HTR-8/SVneo (cell line): ENCODE results near the gene TWIST2.

ENCODE experiments used
- DNase-seq: peaks from one replicate; pipeline ENCODE4 v3.0.0; 2011; ENCODE audit warnings: low spot score, mixed read lengths; ENCODE audit not compliant: insufficient read length
- FAIRE-seq: peaks from 2 replicates; lab custom pipeline; 2011; peaks lifted over from hg19 to GRCh38; lab: Jason Lieb, UNC

TWIST2 gene

GRCh38 chr2:238886453-238887094 is 38.7 kb downstream of the TWIST2 start:
- FAIRE-seq (no peak), DNase-seq (no peak)

GRCh38 chr2:238887616-238888015 is 39.7 kb downstream of the TWIST2 start:
- FAIRE-seq (no peak), DNase-seq (no peak)

DNA sequence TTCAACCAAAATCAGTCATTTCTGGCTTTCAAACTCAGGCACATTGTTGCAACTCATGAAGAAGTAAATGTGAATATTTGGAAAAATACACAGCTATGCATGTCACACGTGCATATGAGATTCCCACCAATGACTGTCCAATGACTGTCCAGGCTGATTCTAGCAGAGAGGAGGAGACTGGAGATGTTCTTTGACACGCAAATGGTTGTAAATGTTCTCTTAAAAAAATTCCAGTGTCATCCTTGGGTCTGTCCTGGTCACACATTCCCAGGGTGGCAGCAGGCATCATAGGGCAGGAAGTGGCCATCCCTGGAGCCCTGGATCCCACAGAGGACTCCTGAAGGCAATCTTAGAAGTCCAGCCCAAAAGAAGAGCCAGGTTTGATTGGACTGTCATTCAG is 40.9 kb downstream of the TWIST2 start:
- DNase-seq (no peak), FAIRE-seq (no peak)

- DNase-seq, result no peak
- no peak for FAIRE-seq
Measured at GRCh38 chr2:238890131-238890530, 42.2 kb downstream of the TWIST2 start.

DNA sequence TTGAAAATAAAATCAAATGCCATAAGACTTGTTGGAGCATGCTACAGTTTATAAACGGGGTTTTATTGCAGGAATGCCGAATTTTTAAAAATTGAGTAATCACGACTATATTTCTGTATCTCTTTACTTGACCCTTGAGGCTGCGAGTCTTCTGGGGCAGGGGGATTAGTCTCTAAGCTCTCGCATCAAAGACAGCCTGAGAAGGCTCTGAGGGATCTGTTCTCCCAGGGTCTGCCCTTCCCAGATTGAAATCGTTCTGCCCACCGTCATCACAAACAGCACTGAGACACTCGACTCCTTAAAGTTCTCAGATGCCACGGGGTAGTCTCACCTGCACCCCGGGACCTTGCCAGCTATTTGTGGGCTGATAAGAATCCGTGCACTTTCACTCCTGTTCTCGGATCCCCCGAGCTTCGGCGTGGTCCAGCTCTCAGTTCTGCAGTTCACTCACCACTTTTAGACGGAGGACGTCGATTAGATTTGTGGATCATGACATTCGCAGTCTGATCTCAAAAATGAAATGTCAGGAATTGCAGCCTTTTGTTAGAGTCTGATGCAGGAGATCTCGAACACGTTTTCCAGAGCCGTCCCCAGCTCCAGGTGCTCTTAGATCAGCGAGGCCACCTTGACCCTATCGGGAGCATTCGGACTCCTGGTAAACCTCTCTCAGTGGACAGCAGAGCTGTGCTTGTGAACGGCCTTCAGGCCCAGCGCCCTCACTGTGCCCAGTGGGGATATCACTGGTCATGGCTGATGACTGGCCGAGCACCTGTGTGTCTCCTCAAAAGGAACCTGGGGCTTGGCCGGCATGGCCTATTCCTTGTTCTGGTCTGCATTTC is 43.0 kb downstream of the TWIST2 start:
- FAIRE-seq (no peak), DNase-seq (no peak)

- DNase-seq (no peak), FAIRE-seq (no peak)
Measured at GRCh38 chr2:238891457-238892203, 43.7 kb downstream of the TWIST2 start.

DNA sequence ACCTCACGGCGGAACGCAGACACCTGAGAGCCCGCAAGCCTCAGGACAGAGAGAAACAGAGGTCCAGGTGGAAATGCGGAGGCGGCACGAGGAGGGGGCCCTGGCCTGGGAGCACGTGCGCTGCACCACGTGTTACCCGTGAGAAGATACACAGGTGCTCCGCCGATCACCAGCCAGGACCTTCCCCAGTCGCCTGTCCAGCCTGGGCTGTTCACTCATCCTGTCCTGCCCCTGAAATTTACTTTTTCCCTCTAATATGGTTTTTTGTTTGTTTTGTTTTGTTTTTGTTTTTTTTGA is 44.3 kb downstream of the TWIST2 start:
- DNase-seq, result no peak
- FAIRE-seq, result no peak

DNA sequence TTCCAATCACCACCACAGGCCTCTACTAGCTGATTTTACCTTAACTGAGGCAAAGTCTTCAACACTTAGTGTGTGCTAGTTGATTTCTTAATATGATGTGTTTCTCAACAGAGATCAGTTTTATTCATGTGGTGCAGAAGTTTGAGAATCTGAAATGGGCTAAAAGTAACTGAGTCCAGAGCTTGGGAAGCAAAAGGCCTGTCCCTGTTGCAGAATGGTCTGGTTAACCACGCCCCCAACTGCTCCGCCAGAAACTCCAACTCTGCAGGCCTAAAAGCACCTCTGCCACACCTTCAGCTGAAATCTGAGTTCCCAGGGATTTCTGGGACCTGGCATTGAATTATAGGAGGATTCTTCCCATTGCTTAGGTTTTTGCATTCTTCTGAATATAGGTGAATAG is 44.9 kb downstream of the TWIST2 start:
- FAIRE-seq, result no peak
- DNase-seq, result no peak

GRCh38 chr2:238893349-238894000 is 45.6 kb downstream of the TWIST2 start:
- FAIRE-seq (no peak), DNase-seq (no peak)

DNA sequence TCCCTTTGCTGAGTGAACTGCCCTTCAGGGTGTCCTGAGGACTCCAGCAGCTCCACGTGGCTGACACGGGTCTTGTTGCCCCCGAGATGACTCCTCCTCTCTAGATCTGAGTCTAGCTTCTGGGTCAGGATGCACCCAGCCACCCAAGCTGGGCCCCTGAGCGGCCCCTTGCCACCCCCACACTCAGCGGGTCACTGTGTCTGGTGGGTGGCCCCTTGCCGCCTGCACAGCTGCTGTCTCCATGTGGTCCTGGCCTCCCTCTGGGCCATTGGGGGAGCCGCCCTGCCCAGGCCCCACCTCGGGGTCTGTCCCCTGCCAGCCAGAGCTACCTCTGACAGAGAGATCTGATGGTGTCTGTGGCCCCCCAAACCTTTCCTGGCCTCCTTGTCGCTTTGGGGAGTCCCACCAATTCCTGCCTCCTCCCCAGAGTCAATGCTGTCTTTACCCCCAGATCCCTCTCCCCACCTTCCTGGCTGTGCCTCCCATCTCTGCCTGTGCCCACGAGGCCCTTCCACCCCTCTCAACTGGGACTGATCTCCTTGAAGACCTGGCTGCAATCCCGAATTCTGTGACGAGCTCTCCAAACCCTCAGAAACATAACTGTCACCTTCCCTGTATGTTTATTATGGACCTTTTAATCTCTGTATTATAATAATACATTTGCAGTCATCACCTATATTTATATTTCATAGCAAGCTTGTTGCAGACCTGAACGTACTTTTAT is 46.5 kb downstream of the TWIST2 start:
- no peak for DNase-seq
- no peak for FAIRE-seq

- no peak for DNase-seq
Measured at GRCh38 chr2:238894950-238895298, 47.0 kb downstream of the TWIST2 start.

DNA sequence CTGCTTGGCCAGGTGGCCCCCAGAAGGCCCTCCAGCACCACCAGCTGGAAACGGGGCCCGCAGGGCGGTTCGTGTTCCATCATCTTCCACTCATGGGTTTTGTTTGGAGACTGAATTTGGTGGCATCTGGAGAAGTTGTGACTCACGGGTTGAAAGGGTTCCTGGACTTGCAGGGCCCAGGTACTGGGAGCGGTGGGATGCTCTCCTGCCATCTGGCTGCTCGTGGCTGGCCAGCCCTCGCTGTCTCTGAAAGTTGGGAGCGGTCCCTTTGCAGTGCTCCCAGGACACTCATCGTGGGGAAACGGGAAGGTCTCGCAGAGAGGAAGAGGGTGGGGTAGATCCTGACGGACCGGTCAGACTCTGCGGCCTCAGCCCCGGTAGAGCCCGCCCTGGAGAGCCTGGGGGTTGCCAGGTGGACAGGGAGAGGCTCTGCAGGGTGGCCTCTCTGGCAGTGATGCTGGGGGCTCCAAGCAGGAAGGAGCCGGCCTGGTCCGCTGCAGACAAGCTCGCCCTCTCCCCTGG is 47.5 kb downstream of the TWIST2 start:
- DNase-seq (no peak), FAIRE-seq (no peak)

More at GRCh38 chr2:238894950-238895298, 47.0 kb downstream of the TWIST2 start:
- FAIRE-seq, result no peak

DNA sequence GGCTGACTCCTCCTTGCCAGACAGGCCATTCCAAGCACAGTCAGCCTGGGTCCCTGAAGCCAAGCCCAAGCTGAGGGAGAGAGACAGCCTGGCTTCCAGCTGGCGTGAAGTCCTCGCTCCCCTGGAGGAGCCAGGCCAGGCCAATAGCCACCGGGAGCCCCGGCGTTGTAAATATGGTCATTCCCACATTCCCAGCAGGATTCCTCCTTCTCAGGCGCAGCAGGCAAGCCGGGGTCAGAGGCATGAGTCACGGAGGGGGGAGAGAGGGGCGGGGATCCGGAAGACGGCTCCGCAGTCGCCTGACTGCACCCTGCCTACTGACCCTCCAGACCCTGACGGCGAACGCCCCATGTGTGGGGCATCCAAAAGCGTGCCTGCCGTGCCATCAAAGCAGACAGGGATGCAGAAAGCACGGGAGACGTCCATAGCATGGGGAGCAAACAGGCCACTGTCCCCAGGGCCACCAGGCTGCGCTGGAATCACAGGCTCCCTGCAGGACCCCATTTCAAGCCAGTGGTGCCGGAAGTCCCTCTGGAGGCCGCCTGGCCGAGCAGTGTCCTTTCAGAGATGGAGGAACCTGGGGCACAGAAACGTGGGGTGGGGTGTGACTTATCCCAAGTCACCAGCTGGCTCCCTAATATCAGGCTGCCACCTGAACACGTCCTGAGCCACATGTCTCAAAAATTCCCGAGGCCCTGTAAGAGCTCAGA is 48.2 kb downstream of the TWIST2 start:
- no peak for FAIRE-seq
- peak; percentile 86 for DNase-seq

DNA sequence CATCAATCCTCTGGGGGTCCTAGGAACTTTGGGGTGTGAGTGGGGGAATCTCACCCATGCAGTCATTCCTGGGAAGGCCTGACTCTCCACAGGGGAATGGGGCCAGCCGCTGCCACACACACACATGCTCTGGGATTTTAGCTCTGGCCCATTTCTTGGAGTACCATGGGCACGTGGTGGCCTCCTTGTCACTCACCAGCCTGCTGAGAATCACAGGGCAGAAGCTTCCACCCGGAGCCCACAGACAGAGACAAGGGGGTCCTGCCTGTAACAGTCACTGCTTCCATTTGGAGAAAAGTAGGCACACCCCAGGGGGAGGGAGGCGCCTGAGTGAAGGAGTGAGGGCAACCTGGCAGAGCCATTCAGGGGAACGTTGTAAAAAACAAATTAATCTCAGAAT is 48.8 kb downstream of the TWIST2 start:
- DNase-seq (no peak), FAIRE-seq (no peak)

GRCh38 chr2:238897122-238897880 is 49.4 kb downstream of the TWIST2 start:
- no peak for FAIRE-seq

GRCh38 chr2:238897911-238898311 is 50.0 kb downstream of the TWIST2 start:
- FAIRE-seq, result no peak
- no peak for DNase-seq

More at GRCh38 chr2:238897122-238897880, 49.4 kb downstream of the TWIST2 start:
- DNase-seq, result no peak

DNA sequence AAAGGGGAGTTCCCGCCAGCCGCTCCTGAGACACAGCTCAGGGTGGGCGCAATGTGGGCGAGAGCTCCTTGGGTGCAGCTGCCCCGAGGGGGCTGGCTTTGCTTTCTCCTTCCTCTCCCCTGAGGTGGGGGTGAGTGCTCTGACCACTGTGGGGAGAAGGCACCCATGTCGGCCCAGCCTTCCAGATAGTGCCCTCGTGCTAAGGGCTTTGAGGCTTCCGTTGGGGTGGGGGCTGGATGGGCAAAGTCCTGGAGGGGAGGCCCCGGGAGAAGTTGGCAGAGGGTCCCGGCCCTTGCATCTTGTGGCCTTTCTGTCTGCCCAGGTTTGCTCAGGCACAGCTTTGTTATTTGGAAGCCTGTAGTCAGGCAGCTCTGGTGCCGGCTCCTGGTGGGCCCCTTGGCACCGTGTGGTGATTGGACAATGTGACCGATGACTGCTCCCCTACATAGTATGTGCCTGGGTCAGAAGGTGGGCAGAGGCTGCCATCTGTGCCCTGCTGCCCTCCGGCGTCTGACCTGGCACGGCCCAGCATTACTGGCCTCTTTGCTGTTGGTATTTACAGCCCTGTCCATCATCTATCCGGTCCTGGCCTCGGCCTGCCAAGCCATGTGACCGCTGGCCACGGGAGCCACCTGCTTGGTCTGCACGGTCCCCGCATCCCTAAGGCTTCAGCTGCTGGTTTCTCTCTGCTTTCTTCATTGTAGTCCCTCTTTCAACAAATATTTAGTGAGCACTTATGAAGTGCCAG is 50.8 kb downstream of the TWIST2 start:
- DNase-seq (no peak), FAIRE-seq (no peak)

- FAIRE-seq (no peak), DNase-seq (no peak)
Measured at GRCh38 chr2:238899386-238899785, 51.5 kb downstream of the TWIST2 start.
